HFF-Myc (cell line): ENCODE results near the gene USP49.

ENCODE experiments used
- DNase-seq: peaks from one replicate; pipeline ENCODE4 v3.0.0-alpha.2; 2011; ENCODE audit warnings: low read depth; ENCODE audit errors: extremely low read depth
- H3K4me3 ChIP-seq: replicated peaks from 2 replicates; pipeline ENCODE4 v1.5.1; 2011; ENCODE audit warnings: low read depth, mild to moderate bottlenecking, control low read depth, low read length
- CTCF ChIP-seq: IDR thresholded peaks from 2 replicates; pipeline ENCODE4 v1.5.1; 2012; ENCODE audit warnings: mild to moderate bottlenecking, low read depth, low read length, control low read depth; ENCODE audit errors: missing control alignments

Gene USP49

DNA sequence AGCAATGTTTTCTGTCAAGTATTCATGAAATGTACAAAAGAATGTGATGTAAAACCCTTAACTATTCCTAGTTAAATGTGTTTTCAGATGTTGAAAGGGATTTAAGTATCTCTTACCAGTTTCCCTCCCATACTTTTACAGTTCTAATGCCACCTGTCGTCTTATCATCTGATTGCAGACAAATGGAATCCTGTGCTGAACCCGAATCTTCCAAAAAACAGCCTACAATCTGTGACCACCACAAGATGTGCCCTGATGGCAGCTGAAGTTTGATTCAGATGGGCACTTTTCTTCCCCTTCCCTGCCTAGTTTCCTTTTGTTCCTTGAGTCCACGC, 105.8 kb downstream of the USP49 start:
- H3K4me3 ChIP-seq, result no peak overlapping the region; the same call in 1 of the 2 replicates
- DNase-seq, result no peak
- no peak for TF ChIP-seq CTCF

GRCh38 chr6:41787219-41787917, 107.8 kb downstream of the USP49 start, which contains the start of gene TOMM6:
Gene TOMM6, plus strand, starts transcription at chr6:41787694. Its CDS starts 4 bp downstream, at chr6:41787698.
- TF ChIP-seq CTCF, result peak; percentile 78
- peak within 1 kb of the TSS; percentile 67 for H3K4me3 ChIP-seq
- peak; percentile 75 for DNase-seq

DNA sequence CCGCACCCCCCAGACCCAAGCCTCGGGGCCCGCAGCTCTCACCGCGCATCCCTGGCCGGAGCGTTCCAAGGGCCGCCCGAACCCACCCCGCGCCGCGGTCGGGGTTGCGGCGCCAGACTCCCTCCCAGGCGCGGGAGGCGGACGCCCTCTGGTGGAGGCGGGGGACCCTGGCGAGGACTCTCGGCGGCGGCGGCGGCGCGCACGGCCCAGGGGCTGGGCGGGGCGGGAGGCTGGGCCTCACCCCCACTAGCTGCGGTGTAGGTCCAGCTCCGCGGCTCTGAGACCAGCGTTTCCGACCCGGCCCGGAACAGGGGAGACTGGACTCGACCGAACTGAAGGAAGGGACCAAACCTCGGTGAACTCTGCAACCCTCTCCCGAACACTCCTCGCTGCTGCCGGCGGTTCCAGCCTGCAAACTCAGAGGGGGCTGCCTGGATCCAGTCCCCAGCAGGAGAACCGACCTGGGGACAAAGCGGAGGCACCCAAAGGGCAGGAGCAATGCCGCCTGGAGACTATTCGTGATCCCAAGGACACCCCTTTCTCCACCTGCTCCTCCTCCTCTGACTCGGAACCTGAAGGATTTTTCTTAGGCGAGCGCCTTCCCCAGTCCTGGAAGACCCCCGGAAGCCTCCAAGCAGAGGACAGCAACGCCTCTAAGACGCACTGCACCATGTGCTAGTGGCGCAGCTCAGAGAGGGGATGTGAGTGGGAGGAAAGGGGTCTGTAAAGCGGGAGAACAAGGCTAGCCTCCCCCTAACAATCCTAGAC, 108.5 kb downstream of the USP49 start:
- H3K4me3 ChIP-seq, result peak overlapping the region; percentile 67

DNA sequence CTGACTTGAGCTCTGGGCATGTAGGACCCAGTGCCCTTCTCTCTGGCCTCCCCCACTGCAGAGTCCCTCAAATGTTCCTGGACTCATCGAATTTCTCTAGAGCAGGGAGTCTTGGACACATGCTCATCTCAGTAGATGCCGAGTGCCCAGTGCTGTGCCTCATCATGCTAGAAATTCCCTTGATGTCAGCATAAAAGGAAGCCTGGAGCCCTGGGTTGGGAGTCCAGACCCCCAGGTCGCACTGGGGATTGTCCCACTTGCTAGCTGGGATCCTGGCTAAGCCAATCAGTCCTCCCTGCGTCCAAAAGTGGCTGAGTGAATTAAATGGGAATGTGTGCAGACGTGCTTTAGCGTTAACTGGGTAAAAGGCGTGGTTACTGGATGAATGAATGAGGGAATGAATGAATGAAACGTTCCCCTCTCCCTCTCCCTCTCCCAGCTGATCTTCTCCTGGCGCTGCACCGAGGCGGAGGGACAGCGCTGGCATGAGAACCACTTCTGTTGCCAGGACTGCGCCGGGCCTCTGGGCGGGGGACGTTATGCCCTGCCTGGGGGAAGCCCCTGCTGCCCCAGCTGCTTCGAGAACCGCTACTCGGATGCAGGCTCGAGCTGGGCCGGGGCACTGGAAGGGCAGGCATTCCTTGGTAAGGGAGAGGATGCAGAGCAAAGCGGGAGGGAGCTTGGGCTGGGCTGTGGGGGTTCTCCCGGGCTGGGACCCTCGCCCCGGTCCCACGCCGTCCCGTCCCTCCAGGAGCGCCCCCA, 109.3 kb downstream of the USP49 start:
- no peak for DNase-seq
- TF ChIP-seq CTCF, result no peak
- H3K4me3 ChIP-seq, result peak overlapping the region; percentile 67

More for the DNA sequence above, 108.5 kb downstream of the USP49 start:
- peak; percentile 65 for TF ChIP-seq CTCF
- no peak for DNase-seq

GRCh38 chr6:41785254-41785653, 109.9 kb downstream of the USP49 start:
- no peak for DNase-seq
- TF ChIP-seq CTCF, result no peak
- no peak overlapping the region for H3K4me3 ChIP-seq

DNA sequence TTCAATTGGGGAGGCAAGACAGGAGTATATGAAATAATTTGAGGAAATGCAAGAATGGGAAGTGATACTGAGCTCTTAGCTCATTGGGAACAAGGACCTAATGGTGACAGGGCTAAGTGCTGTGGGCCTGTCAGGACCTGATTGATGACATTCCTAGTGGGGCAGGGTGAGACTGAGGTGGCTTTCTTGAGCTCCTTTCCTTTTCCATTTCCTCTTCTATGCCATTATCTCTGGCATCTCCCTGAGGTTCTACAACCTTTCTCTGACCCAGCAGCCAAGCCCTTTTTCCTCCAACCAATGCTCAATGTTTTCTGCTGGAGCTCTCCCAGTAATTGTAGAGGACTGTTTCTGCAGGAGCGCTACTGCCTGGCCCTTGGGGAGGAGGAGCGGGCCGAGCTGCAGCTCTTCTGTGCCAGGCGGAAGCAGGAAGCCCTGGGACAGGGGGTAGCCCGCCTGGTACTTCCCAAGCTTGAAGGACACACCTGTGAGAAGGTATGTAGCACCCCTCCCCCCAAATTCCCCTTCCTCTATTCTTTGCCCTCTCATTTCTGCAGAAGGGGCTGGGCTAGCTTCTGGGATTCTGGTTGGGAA, 110.5 kb downstream of the USP49 start:
- no peak for DNase-seq
- no peak for TF ChIP-seq CTCF
- no peak overlapping the region for H3K4me3 ChIP-seq
